K562 (cell line): ENCODE data around the gene EFCAB3. TPM values are rescaled to one million over a fixed set of nuclear protein-coding genes. Genes with fewer than 3 reads are reported as not detected.
A peak's percentile ranks its signal among the peaks of the same experiment; 100 is the strongest.

Source experiments
- ATAC-seq: fragments of 200-7000 bp; cut with Tn5 transposase; 3 replicates; pipeline ENCODE4 v1.9.1; 2020; ENCODE audit warnings: moderate library complexity
- BruUV-seq: library from RNA; stranded (reverse); fragments of 400-500 nt; replicated peaks from 2 replicates; lab custom pipeline; 2021; lab: Mats Ljungman, UMichigan
- CTCF ChIA-PET: fragments of 300-600 bp; formaldehyde crosslinking; extraction: SDS; loops from one replicate; lab custom pipeline; 2021; ENCODE audit warnings: low intra/inter-chr PET ratio; lab: Yijun Ruan, JAX
- POLR2A ChIA-PET: fragments of 300-600, 350-650 bp; sonication (Branson Sonifier 250); formaldehyde crosslinking; extraction: SDS; loops from one replicate; lab custom pipeline; 2021; ENCODE audit warnings: antibody characterized with exemption, inconsistent platforms; lab: Yijun Ruan, JAX
- DNase-seq, 4 experiments: peaks; one replicate each; pipeline versions ENCODE4 v3.0.0 to v3.0.0-alpha.2; 2011 to 2018; ENCODE audit warnings: low spot score in 3 of 4, mixed read lengths in 3 of 4; ENCODE audit errors: extremely low read depth in 1 of 4
- FAIRE-seq: peaks from 2 replicates; lab custom pipeline; 2011; peaks lifted over from hg19 to GRCh38; lab: Jason Lieb, UNC
- H2AFZ ChIP-seq: 2 replicates; pipeline ENCODE4 v1.6.0; 2011; ENCODE audit warnings: low read depth, low read length, control low read depth, inconsistent platforms
- H3K27ac ChIP-seq: fragments of 200-600 bp; 3 replicates; pipeline ENCODE4 v1.8.0; 2011; ENCODE audit warnings: low read depth, mild to moderate bottlenecking, control low read depth, inconsistent platforms, low read length, moderate library complexity, mixed read lengths; ENCODE audit errors: extremely low read depth
- H3K27me3 ChIP-seq, 2 experiments: fragments of 300-600 bp in 1 of 2; 2 replicates in 1 of 2; 3 replicates in 1 of 2; pipeline versions ENCODE4 v1.6.0 to v1.8.0; 2011; ENCODE audit warnings: inconsistent platforms in 2 of 2, low read length in 2 of 2, mild to moderate bottlenecking in 1 of 2, mixed read lengths in 1 of 2, moderate library complexity in 1 of 2; ENCODE audit not compliant: control insufficient read depth in 2 of 2, insufficient read depth in 2 of 2
- H3K36me3 ChIP-seq: fragments of 300-600 bp; 3 replicates; pipeline ENCODE4 v1.8.0; 2011; ENCODE audit warnings: mild to moderate bottlenecking, low read length, inconsistent platforms; ENCODE audit not compliant: control insufficient read depth, insufficient read depth
- H3K4me1 ChIP-seq, 2 experiments: fragments of 200-600 bp in 1 of 2; replicated peaks in 1 of 2; 2 replicates in 1 of 2; 3 replicates in 1 of 2; pipeline versions ENCODE4 v1.5.1 to v1.8.0; 2011; ENCODE audit warnings: inconsistent platforms in 2 of 2, low read length in 2 of 2, mild to moderate bottlenecking in 1 of 2, mixed read lengths in 1 of 2, moderate library complexity in 1 of 2; ENCODE audit not compliant: control insufficient read depth in 2 of 2, insufficient read depth in 2 of 2
- H3K4me2 ChIP-seq: 2 replicates; pipeline ENCODE4 v1.6.1; 2011; ENCODE audit warnings: low read length, control low read depth, inconsistent platforms, mixed read lengths; ENCODE audit not compliant: insufficient read depth
- H3K4me3 ChIP-seq: fragments of 200-600 bp; sonication (generic), shearing (Covaris generic); 2 replicates; pipeline ENCODE4 v1.5.1; 2016; ENCODE audit warnings: control low read depth, inconsistent platforms
- H3K79me2 ChIP-seq: fragments of 200-600 bp; 3 replicates; pipeline ENCODE4 v1.8.0; 2011; ENCODE audit warnings: low read length, inconsistent platforms; ENCODE audit not compliant: control insufficient read depth, insufficient read depth
- H3K9ac ChIP-seq, 2 experiments: 2 replicates each; pipeline versions ENCODE4 v1.6.0 to v1.6.1; 2011; ENCODE audit warnings: low read depth in 2 of 2, low read length in 2 of 2, control low read depth in 1 of 2, inconsistent platforms in 1 of 2, mild to moderate bottlenecking in 1 of 2, mixed read lengths in 1 of 2; ENCODE audit not compliant: insufficient read depth in 1 of 2
- H3K9me1 ChIP-seq: one replicate; pipeline ENCODE4 v1.6.0; 2011; ENCODE audit warnings: inconsistent platforms, mild to moderate bottlenecking, low read length, moderate library complexity; ENCODE audit not compliant: control insufficient read depth, insufficient read depth
- H3K9me3 ChIP-seq: replicated peaks from 2 replicates; pipeline ENCODE4 v1.5.1; 2011; ENCODE audit warnings: low read depth, low read length, inconsistent platforms; ENCODE audit not compliant: control insufficient read depth, insufficient read depth
- H4K20me1 ChIP-seq: replicated peaks from 2 replicates; pipeline ENCODE4 v1.6.1; 2011; ENCODE audit warnings: low read length, inconsistent platforms, mixed read lengths; ENCODE audit not compliant: control insufficient read depth, insufficient read depth
- CBX2 ChIP-seq: fragments of 200-600 bp; sonication (generic); IDR thresholded peaks from one replicate; pipeline ENCODE4 v1.6.1; 2012; ENCODE audit warnings: mild to moderate bottlenecking, low read length, inconsistent platforms; ENCODE audit not compliant: insufficient read depth, poor library complexity, severe bottlenecking
- CBX8 ChIP-seq: fragments of 200-600 bp; sonication (generic); IDR thresholded peaks from 2 replicates; pipeline ENCODE4 v1.6.1; 2012; ENCODE audit warnings: borderline replicate concordance, mixed run types, low read depth, mild to moderate bottlenecking, moderate library complexity, mixed read lengths, low read length, control low read depth, inconsistent platforms; ENCODE audit not compliant: poor library complexity, severe bottlenecking; ENCODE audit errors: extremely low read depth
- CREB1 ChIP-seq, 2 experiments: sonication (generic) in 1 of 2; formaldehyde crosslinking in 1 of 2; IDR thresholded peaks; 2 replicates each; pipeline versions ENCODE4 v1.6.1 to v1.8.0; 2012 to 2022; ENCODE audit warnings: inconsistent platforms in 1 of 2, mild to moderate bottlenecking in 1 of 2, missing genetic modification reagents in 1 of 2, moderate library complexity in 1 of 2
- KLF1 ChIP-seq: fragments of 450-650 bp; IDR thresholded peaks from 2 replicates; pipeline ENCODE4 v1.6.1; 2016; ENCODE audit warnings: missing genetic modification characterization, missing compliant biosample characterization
- NUFIP1 ChIP-seq: fragments of 450-650 bp; IDR thresholded peaks from 2 replicates; pipeline ENCODE4 v1.6.1; 2018; ENCODE audit not compliant: partially characterized antibody
- SMC3 ChIP-seq: conservative IDR thresholded peaks from 2 replicates; pipeline ENCODE4 v1.6.1; 2011; ENCODE audit warnings: low read depth, low read length, improper control_type of control experiment; ENCODE audit not compliant: insufficient read depth
- WGBS: fragments of 100-300 bp; shearing (Covaris generic); methylation state at CpG from one replicate; pipeline ENCODE4 v1.1.6; 2016; ENCODE audit warnings: low coverage, mixed read lengths; ENCODE audit not compliant: insufficient coverage; ENCODE audit errors: missing lambda C conversion rate; 5-methylcytosine and 5-hydroxymethylcytosine counted together
- in situ Hi-C: fragments of 300-500 bp; cut with MboI; formaldehyde crosslinking; loops from 4 replicates; pipeline ENCODE4 v1.15.0; 2018; ENCODE audit warnings: inconsistent platforms, mixed read lengths
- intact Hi-C: fragments of 100-400 bp; cut with micrococcal nuclease; formaldehyde crosslinking; loops from 2 replicates; pipeline ENCODE4 v1.14.2; 2022
- polyA plus RNA-seq, 8 experiments: library from polyadenylated mRNA; depleted of rRNA in 4 of 8; stranded (reverse) in 5 of 8; unstranded in 3 of 8; fragments of >200 nt; fragmentation: Nextera tagmentation in 2 of 8; fragmentation: Illumina TruSeq in 1 of 8; extraction: Ambion mirVana in 2 of 8; extraction: Trizol in 1 of 8; gene quantifications; 2 replicates each; pipeline versions ENCODE4 v1.2.1 to v1.2.3, GENCODE V29; 2011 to 2014; ENCODE audit warnings: inconsistent platforms in 1 of 8, missing spikeins in 1 of 8
- total RNA-seq, 7 experiments: library from RNA; depleted of rRNA in 6 of 7; stranded (reverse); fragments of >200 nt in 6 of 7; fragmentation: Illumina TruSeq in 2 of 7; extraction: Trizol in 2 of 7; gene quantifications; 2 replicates each; pipeline versions ENCODE4 v1.2.1 to v1.2.3, GENCODE V29; 2011 to 2021; ENCODE audit warnings: low replicate concordance in 1 of 7

EFCAB3 gene
- total and polyA plus RNA-seq, 9 of the 15 experiments (the other 6 are each of a cell fraction or from before 2014, with no cell fraction given) = not detected

GRCh38 chr17:62351176-62351575 is 29.2 kb upstream of the EFCAB3 start:
- ATAC-seq (no peak), FAIRE-seq (no peak), DNase-seq (no peak)
- 2% methylated on average over 5 of the region's 5 CpGs for WGBS
- in situ Hi-C loops = no loop called here
- no peak overlapping the region for H3K4me2 ChIP-seq
- POLR2A ChIA-PET = interaction anchor here (0.6 to 0.7 kb wide), 3 partner anchors 198 to 376 kb away, joined by 3 read pairs; no protein-coding TSS in a partner anchor
- no peaks in the 10 kb centered on the region for H3K9me1 ChIP-seq
- TF ChIP-seq CREB1 (IDR thresholded peaks at IDR 0.05) = no peak
- no peak for TF ChIP-seq CREB1 (CRISPR knock-in tag; IDR thresholded peaks at IDR 0.05)
- no peak for TF ChIP-seq NUFIP1
- TF ChIP-seq KLF1 = no peak
- peak; percentile 38 for TF ChIP-seq CBX2
- peak; percentile 92 for TF ChIP-seq CBX8
- no peak for TF ChIP-seq SMC3
- H3K4me3 ChIP-seq = no peak overlapping the region
- no peak overlapping the region for H3K27ac ChIP-seq
- H3K4me1 ChIP-seq = no peaks in the 10 kb centered on the region
- H3K27me3 ChIP-seq = peaks cover 9 to 11% of the 10 kb centered on the region in 2 experiments; a peak in 4 of 5 replicates
- no peak overlapping the region for H2AFZ ChIP-seq
- CTCF ChIA-PET = no interaction called here
- no peaks in the 10 kb centered on the region for H3K79me2 ChIP-seq
- BruUV-seq = no TSS peak
- H3K36me3 ChIP-seq = no peaks in the 10 kb centered on the region
- no peaks in the 10 kb centered on the region for H3K9me3 ChIP-seq
- intact Hi-C loops = no loop called here
- H3K9ac ChIP-seq = no peak overlapping the region
- H4K20me1 ChIP-seq = no peaks in the 10 kb centered on the region
